ENCODE measurements around the gene AGT.

- no peak for TF ChIP-seq CTCF (conservative IDR thresholded peaks at IDR 0.05; ENCODE audit: low read depth, low read length)
- TF ChIP-seq EZH2phosphoT487 (IDR thresholded peaks at IDR 0.05; ENCODE audit: borderline replicate concordance, low read length) = no peak
These were observed 28.9 kb downstream of the AGT start for GRCh38 chr1:230684998-230685397.

Measured in PC-3 (cell line).